GM21515 (cell line): ENCODE measurements around the gene AP5B1.
"Not testable (repeated sequence)": the region's sequence is repeated elsewhere in the genome, so short reads cannot be mapped to it uniquely, and the experiment has no call there.

ENCODE experiments used
- ATAC-seq: cut with Tn5 transposase; IDR thresholded peaks from one replicate; pipeline ENCODE4 v1.9.1; 2021; ENCODE audit not compliant: unreplicated experiment

AP5B1 gene

GRCh38 chr11:65767806-65768205, 13.0 kb downstream of the AP5B1 start:
- ATAC-seq, result not testable (repeated sequence)

- no peak for ATAC-seq
These were observed 13.4 kb downstream of the AP5B1 start for GRCh38 chr11:65767406-65767805.

GRCh38 chr11:65766535-65766934, 14.2 kb downstream of the AP5B1 start:
- no peak for ATAC-seq

- ATAC-seq, result no peak
These were observed 16.3 kb downstream of the AP5B1 start for GRCh38 chr11:65764434-65764833.

- not testable (repeated sequence) for ATAC-seq
These were observed 18.0 kb downstream of the AP5B1 start for GRCh38 chr11:65762816-65763215.

GRCh38 chr11:65762169-65762568, 18.6 kb downstream of the AP5B1 start:
- not testable (repeated sequence) for ATAC-seq

GRCh38 chr11:65745049-65745448, 35.7 kb downstream of the AP5B1 start:
- ATAC-seq, result no peak

- no peak for ATAC-seq
These were observed 36.1 kb downstream of the AP5B1 start for GRCh38 chr11:65744699-65745042.

GRCh38 chr11:65744026-65744698, 36.6 kb downstream of the AP5B1 start:
- ATAC-seq, result no peak

- no peak for ATAC-seq
These were observed 37.1 kb downstream of the AP5B1 start for GRCh38 chr11:65743681-65744025.

- no peak for ATAC-seq
These were observed 38.4 kb downstream of the AP5B1 start for GRCh38 chr11:65742353-65742752.

- ATAC-seq, result no peak
These were observed 39.6 kb downstream of the AP5B1 start for GRCh38 chr11:65741185-65741584.

- ATAC-seq, result no peak
These were observed 41.8 kb downstream of the AP5B1 start for GRCh38 chr11:65739022-65739421.

GRCh38 chr11:65736810-65737209, 44.0 kb downstream of the AP5B1 start:
- no peak for ATAC-seq

GRCh38 chr11:65735111-65735510, 45.7 kb downstream of the AP5B1 start:
- not testable (repeated sequence) for ATAC-seq

GRCh38 chr11:65730461-65730860, 50.3 kb downstream of the AP5B1 start:
- no peak for ATAC-seq

GRCh38 chr11:65727865-65728264, 52.9 kb downstream of the AP5B1 start:
- no peak for ATAC-seq

- ATAC-seq, result no peak
These were observed 54.1 kb downstream of the AP5B1 start for GRCh38 chr11:65726660-65727059.
